IPS-18a (cell line): Measurements from ENCODE around the gene CKS2.
A peak's percentile ranks its signal among the peaks of the same experiment; 100 is the strongest.
"Not testable (repeated sequence)": the region's sequence is repeated elsewhere in the genome, so short reads cannot be mapped to it uniquely, and the experiment has no call there.

ENCODE experiments used
- H3K27ac ChIP-seq: one replicate; pipeline ENCODE4 v1.5.1; 2013; ENCODE audit warnings: low read length
- H3K27me3 ChIP-seq: one replicate; pipeline ENCODE4 v1.6.1; 2013; ENCODE audit warnings: mild to moderate bottlenecking, low read length; ENCODE audit not compliant: control insufficient read depth, insufficient read depth
- H3K36me3 ChIP-seq: one replicate; pipeline ENCODE4 v1.6.1; 2013; ENCODE audit warnings: low read depth, low read length; ENCODE audit not compliant: control insufficient read depth
- H3K4me1 ChIP-seq: one replicate; pipeline ENCODE4 v1.6.1; 2013; ENCODE audit warnings: low read depth, low read length; ENCODE audit not compliant: control insufficient read depth
- H3K4me3 ChIP-seq: one replicate; pipeline ENCODE4 v1.5.1; 2013; ENCODE audit warnings: low read length
- H3K9ac ChIP-seq: one replicate; pipeline ENCODE4 v1.6.1; 2013; ENCODE audit warnings: mild to moderate bottlenecking, low read length, moderate library complexity
- H3K9me3 ChIP-seq: one replicate; pipeline ENCODE4 v1.6.1; 2013; ENCODE audit warnings: low read depth, low read length; ENCODE audit not compliant: control insufficient read depth

Gene CKS2

DNA sequence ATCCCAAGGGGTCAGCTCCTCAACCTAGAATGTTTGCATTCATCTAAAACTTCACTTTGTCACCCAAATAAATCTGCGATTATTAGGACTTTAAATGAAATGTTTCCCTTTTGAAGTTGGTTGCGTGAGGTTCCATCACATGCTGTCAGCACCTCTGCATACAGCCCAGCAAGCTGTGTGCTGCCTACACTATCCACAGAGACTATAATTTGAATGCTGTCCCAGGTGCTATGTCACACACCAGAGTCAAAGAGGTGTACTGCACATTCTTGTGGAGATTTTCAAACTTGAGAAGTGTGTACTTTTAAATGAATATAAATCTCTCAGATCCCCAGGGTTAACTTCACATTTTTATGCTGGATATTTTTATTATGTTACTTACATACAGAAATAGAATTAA lies 19.3 kb upstream of the CKS2 start:
- no peak overlapping the region for H3K27ac ChIP-seq
- H3K9ac ChIP-seq = no peak overlapping the region
- H3K27me3 ChIP-seq = no peaks in the 10 kb centered on the region
- H3K9me3 ChIP-seq = peaks cover 11% of the 10 kb centered on the region
- no peak overlapping the region for H3K4me3 ChIP-seq
- no peaks in the 10 kb centered on the region for H3K36me3 ChIP-seq
- H3K4me1 ChIP-seq = peaks cover 8% of the 10 kb centered on the region

DNA sequence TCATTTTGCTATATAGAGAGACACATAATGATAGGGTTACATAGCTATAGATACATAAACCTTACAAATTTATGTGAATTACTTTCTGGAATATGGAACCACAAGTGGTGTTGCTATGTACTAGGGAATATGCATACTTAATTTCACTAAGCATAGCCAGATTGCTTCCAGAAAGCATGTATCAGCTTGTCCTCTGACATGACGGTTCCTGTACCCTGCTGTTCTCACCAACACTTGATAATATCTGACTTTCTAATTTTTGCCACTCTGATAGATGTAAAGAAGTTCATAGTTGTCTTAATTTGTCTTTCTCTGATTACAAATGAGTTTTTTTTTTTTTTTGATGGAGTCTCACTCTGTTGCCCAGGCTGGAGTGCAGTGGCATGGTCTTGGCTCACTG lies 18.0 kb upstream of the CKS2 start:
- Histone ChIP-seq H3K9me3 (peaks cover 11% of the 10 kb centered on the region), H3K4me1 (peaks cover 8% of the 10 kb centered on the region), H3K4me3 (no peak overlapping the region), H3K36me3 (no peaks in the 10 kb centered on the region), H3K27me3 (no peaks in the 10 kb centered on the region), H3K9ac (no peak overlapping the region), H3K27ac (no peak overlapping the region)

DNA sequence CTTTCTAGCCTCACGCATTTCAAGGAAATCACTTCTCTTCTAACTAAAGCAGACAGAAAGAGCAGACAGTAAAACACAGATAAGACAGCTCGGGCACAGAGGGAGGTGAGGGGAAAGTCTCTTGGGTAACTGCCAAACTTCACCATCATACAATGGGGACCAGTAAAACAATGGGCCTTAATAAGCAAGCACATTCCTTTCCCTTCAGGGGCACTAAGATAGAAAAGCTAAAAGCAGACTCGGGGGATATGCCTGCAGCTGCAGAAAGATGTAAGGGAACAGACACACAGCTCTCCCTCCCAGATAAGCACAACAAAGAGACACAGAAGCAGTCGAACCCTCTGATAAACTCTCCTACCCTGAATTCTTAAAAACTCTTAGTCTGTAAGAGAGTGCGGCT lies 15.6 kb upstream of the CKS2 start:
- H3K4me1 ChIP-seq = peaks cover 8% of the 10 kb centered on the region
- no peaks in the 10 kb centered on the region for H3K36me3 ChIP-seq
- no peak overlapping the region for H3K27ac ChIP-seq
- peak overlapping the region; percentile 6 for H3K4me3 ChIP-seq
- peaks cover 11% of the 10 kb centered on the region for H3K9me3 ChIP-seq
- H3K9ac ChIP-seq = no peak overlapping the region
- no peaks in the 10 kb centered on the region for H3K27me3 ChIP-seq

DNA sequence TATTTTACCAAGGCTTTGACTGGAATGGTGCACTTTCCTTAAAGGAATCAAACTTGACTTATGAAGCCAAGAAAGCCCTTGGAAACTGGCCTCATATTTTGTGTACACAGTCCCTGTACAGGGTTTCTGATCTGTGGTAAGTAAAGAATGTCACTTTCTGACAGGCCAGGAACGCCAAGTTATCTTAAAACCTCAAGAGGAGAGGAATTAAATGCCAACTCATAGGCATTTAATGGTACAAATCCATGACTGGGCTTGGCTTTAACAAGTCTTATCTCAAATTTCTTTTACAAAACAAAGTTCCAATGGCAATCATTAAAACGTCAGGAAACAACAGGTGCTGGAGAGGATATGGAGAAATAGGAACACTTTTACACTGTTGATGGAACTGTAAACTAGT lies 9.0 kb upstream of the CKS2 start:
- not testable (repeated sequence) for H3K27me3 ChIP-seq, H3K27ac ChIP-seq, H3K9me3 ChIP-seq, H3K9ac ChIP-seq, H3K36me3 ChIP-seq, H3K4me3 ChIP-seq, H3K4me1 ChIP-seq

DNA sequence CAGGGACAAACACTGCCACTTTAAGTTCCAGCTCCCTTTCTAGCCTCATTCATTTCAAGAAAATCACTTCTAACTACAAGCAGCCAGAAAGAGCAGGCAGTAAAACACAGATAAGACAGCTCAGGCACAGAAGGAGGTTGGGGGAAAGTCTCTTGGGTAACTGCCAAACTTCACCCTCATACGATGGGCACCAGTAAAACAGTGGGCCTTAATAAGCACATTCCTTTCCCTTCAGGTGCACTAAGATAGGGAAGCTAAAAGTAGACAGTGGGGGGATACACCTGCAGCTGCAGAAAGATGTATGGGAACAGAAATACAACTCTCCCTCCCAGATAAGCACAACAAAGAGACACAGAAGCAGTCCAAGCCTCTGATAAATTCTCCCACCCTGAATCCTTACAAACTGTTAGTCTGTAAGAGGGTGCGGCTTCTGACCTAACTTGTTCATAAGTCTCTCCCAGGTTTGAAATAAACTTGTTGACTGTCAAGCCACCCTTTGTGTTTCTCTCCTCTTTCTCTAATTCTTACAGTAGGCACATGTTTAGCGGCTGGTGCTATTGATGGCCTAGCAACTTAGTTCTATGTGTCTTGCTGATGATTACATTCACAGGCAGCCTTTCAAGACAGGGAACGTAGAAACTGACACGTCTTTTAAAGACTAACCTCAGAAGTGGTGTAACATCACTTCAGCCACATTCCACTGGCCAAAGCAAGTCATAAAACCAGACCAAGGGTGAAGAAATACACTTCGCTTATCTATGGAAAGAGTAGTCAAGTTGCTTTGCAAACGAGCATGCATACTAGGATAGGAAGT lies 6.8 kb upstream of the CKS2 start:
- Histone ChIP-seq H3K9me3 (no peaks in the 10 kb centered on the region), H3K36me3 (no peaks in the 10 kb centered on the region), H3K9ac (no peak overlapping the region), H3K27ac (no peak overlapping the region), H3K4me1 (no peaks in the 10 kb centered on the region), H3K27me3 (no peaks in the 10 kb centered on the region), H3K4me3 (no peak overlapping the region)

DNA sequence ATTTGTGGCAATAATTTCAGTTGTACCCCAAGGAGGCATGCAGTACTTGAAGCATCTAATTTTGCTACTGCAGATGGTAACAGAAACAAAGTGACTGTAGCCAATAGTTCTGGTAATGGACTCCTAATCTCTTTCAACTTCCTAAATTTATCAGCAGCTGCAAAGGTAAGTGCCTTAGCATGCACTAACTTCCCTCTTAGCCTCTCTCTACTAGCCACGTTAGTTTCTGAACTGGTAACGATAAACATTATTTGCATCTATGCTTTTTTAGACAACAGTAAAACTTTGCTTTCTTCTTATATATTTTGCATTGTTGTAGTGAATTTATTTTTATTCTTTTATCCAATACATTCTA lies 6.2 kb upstream of the CKS2 start:
- H3K4me1 ChIP-seq = peaks cover 5% of the 10 kb centered on the region

DNA sequence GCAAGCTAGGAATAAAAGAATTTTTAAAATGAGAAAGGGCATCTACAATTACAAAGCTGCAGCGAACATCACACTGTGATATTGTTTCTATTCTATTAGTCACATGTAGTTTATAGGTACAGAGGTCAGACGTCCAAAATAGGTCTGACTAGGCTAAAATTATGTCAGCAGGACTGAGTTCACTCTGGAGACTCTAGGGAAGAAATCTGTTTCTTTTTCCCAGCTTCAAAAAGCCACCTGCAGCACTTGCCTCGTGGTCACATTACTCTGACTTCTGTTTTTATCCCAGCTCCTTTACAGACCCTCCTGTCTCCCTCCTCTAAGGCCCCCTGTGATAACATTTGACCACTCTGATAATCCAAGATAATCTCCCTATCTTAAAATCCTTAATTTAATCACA lies 5.1 kb upstream of the CKS2 start:
- Histone ChIP-seq H3K27me3 (no peaks in the 10 kb centered on the region), H3K4me3 (no peak overlapping the region), H3K4me1 (peaks cover 6% of the 10 kb centered on the region), H3K9ac (no peak overlapping the region), H3K27ac (no peak overlapping the region), H3K36me3 (no peaks in the 10 kb centered on the region), H3K9me3 (no peaks in the 10 kb centered on the region)

More for the DNA sequence above, 6.2 kb upstream of the CKS2 start:
- no peak overlapping the region for H3K9ac ChIP-seq
- no peak overlapping the region for H3K27ac ChIP-seq
- H3K27me3 ChIP-seq = no peaks in the 10 kb centered on the region
- H3K4me3 ChIP-seq = no peak overlapping the region
- H3K9me3 ChIP-seq = no peaks in the 10 kb centered on the region
- no peaks in the 10 kb centered on the region for H3K36me3 ChIP-seq

DNA sequence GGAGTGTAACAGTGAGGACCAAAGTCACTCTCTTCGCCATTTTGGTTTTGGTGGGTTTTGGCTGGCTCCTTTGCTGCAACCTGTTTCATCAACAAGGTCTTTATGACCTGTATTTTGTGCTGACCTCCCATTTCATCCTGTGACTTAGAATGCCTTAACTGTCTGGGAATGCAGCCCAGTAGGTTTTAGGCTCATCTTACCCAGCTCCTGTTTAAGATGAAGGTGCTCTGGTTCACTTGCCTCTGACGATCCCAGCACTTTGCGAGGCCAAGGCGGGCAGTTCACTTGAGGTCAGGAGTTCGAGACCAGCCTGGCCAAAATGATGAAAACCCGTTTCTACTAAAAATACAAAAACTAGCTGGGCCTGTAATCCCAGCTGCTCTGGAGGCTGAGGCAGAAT lies 1.8 kb upstream of the CKS2 start:
- Histone ChIP-seq H3K9ac (peak overlapping the region; percentile 99), H3K4me3 (peak overlapping the region; percentile 71), H3K36me3 (no peaks in the 10 kb centered on the region), H3K27ac (no peak overlapping the region), H3K4me1 (peaks cover 19% of the 10 kb centered on the region), H3K27me3 (no peaks in the 10 kb centered on the region), H3K9me3 (no peaks in the 10 kb centered on the region)

DNA sequence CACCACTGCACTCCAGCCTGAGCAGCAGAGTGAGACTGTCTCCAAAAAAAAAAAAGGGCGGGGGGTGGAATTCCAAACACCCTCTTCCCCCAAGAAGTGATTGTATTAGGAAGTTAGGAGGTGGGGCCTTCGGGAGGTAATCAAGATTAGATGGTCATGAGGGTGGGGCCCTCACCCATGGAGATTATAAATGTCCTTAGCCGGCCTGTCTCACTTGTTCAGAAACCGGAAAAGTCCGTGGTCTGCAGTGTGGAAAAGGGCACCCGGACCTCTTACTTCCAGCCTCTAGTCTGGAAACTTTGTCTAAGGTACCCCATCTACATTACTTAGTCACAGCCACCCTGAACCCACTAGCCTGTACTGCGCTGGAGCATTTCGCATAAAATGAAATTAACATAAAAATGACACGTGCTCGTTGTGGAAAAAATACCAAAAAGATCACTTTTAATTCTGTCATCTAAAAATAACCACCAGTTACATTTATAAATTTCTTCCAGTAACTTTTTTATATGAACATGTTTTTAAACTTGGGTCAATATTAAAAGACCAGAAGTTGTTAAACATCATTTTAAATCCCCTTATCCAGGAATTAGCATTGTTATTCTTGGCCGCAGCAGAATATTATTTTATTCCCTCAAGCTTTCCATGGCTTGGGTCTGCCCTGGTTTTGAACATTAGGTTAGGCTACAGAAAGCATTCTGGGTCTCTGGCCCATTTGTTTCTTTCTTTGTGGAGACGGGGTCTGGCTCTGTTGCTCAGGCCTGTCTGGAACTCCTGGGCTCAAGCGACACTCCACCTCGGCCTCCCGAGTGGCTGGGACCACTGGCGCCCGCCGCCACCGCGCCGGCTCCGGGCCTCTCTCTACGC lies 1.2 kb upstream of the CKS2 start:
- Histone ChIP-seq H3K27ac (peak overlapping the region; percentile 96), H3K4me1 (peaks cover 22% of the 10 kb centered on the region)

DNA sequence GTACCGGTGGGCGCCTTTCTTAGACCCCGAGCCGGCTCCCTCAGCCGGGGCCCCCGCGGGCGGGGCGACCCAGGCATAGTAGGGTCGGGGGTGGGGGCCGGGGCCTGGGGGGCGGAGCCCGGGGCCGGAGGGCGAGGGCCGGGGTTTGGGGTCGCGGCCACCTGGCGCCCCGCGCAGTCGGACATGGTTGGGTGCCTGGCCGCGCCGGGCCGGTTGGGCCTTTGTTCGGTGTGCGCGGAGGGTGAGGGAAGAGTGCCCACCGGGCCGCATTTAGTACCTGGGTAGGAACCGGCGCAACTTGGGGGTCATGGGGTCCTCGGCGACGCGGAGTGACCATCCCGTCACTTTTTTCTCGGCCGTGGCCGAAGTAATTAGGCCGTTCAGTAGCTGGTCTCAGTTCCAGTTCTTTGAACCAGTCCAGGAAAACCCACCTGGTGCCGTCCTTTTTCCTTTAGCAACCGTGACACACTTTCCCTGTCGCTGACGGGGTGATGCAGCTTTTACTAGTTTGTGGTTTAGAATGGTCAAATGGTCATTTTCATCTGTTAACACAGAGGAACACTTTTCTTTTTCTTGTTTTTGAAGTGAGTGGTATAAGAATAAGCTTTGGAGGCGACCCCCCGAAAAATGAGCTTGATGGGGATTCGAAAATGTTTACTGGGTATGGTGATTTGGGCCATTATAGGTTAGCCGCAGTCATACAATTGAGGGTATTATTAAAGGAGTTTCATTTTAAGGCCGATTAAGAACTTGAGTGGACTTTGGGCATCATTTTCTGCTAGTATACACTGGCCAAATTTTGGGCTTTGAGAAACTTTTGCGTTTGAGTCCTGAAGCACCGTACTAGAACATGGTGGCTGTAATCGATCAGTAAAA lies 589 bp downstream of the CKS2 start:
- no peaks in the 10 kb centered on the region for H3K27me3 ChIP-seq
- H3K9me3 ChIP-seq = no peaks in the 10 kb centered on the region
- peaks cover 24% of the 10 kb centered on the region for H3K36me3 ChIP-seq
- peak overlapping the region; percentile 81 for H3K27ac ChIP-seq
- peak overlapping the region; percentile 100 for H3K4me3 ChIP-seq
- peak overlapping the region; percentile 96 for H3K9ac ChIP-seq
- peaks cover 29% of the 10 kb centered on the region for H3K4me1 ChIP-seq

More for the DNA sequence above, 1.2 kb upstream of the CKS2 start:
- peaks cover 6% of the 10 kb centered on the region for H3K36me3 ChIP-seq
- H3K27me3 ChIP-seq = no peaks in the 10 kb centered on the region
- H3K9me3 ChIP-seq = no peaks in the 10 kb centered on the region
- peak overlapping the region; percentile 99 for H3K9ac ChIP-seq
- peak overlapping the region; percentile 71 for H3K4me3 ChIP-seq

DNA sequence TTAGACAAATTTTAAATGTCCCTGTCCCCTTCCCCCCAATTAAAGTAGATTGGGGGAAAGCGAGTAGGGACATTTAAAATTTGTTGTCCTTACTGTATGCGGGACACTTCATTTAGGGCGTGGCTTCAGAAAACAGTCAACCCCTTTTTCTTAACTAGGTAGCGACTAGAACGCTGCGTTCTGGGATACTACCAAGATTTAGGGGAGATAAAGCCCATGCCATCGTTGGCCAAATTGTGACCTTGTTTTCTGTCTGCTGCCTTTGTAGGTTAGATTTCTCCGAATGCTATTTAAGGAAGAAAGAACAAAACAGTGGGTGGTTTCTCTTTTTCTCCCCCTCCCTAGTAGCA lies 1.2 kb downstream of the CKS2 start:
- peak overlapping the region; percentile 81 for H3K27ac ChIP-seq
- H3K4me3 ChIP-seq = peak overlapping the region; percentile 100
- no peaks in the 10 kb centered on the region for H3K27me3 ChIP-seq
- peaks cover 30% of the 10 kb centered on the region for H3K36me3 ChIP-seq
- H3K9ac ChIP-seq = peak overlapping the region; percentile 96
- H3K4me1 ChIP-seq = peaks cover 29% of the 10 kb centered on the region
- no peaks in the 10 kb centered on the region for H3K9me3 ChIP-seq
